LNCaP clone FGC (cell line): ENCODE measurements around the gene LENG9.

Experiments used
- DNase-seq: peaks from one replicate; pipeline ENCODE4 v3.0.0-alpha.2; 2011; ENCODE audit warnings: low read depth
- H3K4me3 ChIP-seq: 2 replicates; pipeline ENCODE4 v1.5.1; 2011; ENCODE audit warnings: mild to moderate bottlenecking, low read depth, low read length, control low read depth
- CTCF ChIP-seq: IDR thresholded peaks from 2 replicates; pipeline ENCODE4 v1.5.1; 2012; ENCODE audit warnings: mild to moderate bottlenecking; ENCODE audit not compliant: control insufficient read depth, insufficient read depth; ENCODE audit errors: extremely low read depth

Gene LENG9

GRCh38 chr19:54426291-54426931 is 37.2 kb downstream of the LENG9 start:
- DNase-seq, result no peak
- H3K4me3 ChIP-seq, result no peak overlapping the region
- TF ChIP-seq CTCF, result no peak

- no peak for DNase-seq
- no peak for TF ChIP-seq CTCF
- H3K4me3 ChIP-seq, result no peak overlapping the region
These were observed 38.2 kb downstream of the LENG9 start for GRCh38 chr19:54425382-54425723.

GRCh38 chr19:54424660-54425381 is 38.8 kb downstream of the LENG9 start:
- TF ChIP-seq CTCF, result no peak
- DNase-seq, result no peak
- H3K4me3 ChIP-seq, result no peak overlapping the region

- TF ChIP-seq CTCF, result no peak
- no peak overlapping the region for H3K4me3 ChIP-seq
- no peak for DNase-seq
These were observed 39.4 kb downstream of the LENG9 start for GRCh38 chr19:54424201-54424600.

GRCh38 chr19:54422136-54422535 is 41.4 kb downstream of the LENG9 start:
- TF ChIP-seq CTCF, result no peak
- no peak overlapping the region for H3K4me3 ChIP-seq
- no peak for DNase-seq

- no peak for TF ChIP-seq CTCF
- no peak overlapping the region for H3K4me3 ChIP-seq
- DNase-seq, result no peak
These were observed 42.1 kb downstream of the LENG9 start for GRCh38 chr19:54421521-54421920.

GRCh38 chr19:54421169-54421516 is 42.4 kb downstream of the LENG9 start:
- no peak overlapping the region for H3K4me3 ChIP-seq
- TF ChIP-seq CTCF, result no peak
- no peak for DNase-seq
